ENCODE data around the gene IGSF8.
"Not testable (repeated sequence)": the region's sequence is repeated elsewhere in the genome, so short reads cannot be mapped to it uniquely, and the experiment has no call there.

The IGSF8 gene

DNA sequence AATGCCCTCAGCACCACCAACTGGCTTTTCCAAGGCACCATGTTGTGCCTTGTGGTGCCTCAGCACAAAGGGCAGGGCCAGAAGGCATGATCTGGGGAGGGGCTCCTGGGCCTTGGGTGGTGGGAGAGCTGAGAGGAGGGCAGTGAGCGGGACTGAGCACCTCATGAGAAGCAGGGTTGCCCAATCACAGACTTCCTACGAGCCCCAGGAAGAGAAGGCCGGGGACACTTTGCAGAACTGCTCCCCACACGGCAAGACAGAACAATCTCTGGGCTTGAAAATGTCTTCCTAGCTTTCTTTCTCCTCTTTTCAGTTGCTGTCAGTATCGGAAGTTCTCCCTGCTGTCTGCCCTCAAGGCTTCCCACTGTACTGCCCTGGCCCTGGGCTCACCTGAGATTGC, 35.2 kb downstream of the IGSF8 start:
- DNase-seq, result no peak

DNA sequence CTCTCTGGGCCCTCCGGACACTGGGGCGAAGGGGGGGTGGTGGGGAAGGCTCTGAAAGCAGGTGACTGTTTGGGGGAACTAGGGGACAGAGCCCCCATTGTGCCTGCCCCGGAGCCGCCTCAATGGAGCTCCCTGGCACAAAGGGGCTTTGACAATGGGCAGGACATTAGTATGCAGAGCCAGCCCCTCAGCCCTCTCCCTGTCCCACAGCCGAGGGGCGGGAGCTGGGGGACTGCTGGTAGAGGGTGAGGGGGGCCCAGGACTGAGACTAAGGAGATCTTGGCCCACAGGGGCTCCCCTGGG, 36.2 kb downstream of the IGSF8 start:
- DNase-seq, result no peak

DNA sequence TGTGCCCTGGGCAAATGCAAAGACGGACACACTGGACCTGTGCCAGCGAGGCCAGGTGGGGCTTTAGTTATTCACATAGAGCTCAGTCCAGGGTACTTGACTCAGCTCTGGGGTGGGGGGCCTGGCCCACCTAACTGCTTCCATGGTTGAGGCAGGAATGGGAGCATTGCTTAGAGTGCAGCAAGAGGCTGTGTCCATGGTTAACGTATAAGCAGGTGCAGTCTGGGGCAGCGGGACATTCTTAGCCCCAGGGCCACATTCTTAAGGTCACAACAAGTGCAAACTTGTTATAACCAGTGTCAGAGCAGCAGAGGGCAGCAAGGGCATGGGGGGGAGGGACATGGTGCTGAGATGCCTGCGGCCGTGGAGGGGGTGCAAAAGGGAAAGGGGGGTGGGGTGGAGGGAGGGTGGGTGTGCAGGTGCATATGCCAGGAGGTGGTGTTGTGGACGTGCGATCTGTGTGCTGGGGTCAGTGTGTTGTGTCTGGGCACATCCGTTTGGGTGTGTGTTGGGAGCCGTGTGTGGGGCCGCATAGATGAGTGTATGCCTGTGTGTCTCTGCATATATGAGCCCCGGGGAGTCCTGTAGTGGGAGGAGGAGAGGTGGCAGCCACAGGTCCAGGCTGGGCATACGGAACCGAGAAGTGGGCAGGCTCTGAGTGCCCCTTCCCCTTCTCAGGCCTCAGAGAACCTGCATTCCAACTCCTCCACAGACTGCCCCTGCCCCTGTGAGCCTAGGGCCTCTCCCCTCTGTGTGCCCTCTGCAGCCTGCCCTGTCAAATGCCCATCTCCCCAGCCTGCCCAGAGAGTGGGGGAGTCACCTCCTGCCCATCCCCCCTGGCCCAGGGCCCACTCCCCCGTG, 36.8 kb downstream of the IGSF8 start:
- DNase-seq, result no peak

DNA sequence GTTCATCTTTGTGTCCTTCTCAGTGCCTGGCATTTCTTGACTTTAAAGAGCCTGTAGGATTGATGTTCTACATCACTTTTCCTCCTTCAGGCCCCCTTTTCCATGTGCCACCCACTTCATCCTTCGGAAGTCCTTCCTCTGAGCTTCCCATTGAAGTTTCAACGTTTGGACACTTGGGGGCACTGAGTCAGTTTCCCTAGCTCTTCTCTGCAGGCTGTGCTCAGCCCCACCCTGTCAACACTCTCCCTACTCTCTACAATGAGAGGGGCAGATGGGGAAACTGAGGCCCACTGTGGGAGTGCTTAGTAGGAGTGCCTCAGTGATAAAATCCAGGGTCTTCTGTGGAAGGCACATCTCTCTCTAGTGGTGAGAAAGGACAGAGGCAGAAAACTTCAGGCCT, 40.3 kb downstream of the IGSF8 start:
- DNase-seq, result no peak

DNA sequence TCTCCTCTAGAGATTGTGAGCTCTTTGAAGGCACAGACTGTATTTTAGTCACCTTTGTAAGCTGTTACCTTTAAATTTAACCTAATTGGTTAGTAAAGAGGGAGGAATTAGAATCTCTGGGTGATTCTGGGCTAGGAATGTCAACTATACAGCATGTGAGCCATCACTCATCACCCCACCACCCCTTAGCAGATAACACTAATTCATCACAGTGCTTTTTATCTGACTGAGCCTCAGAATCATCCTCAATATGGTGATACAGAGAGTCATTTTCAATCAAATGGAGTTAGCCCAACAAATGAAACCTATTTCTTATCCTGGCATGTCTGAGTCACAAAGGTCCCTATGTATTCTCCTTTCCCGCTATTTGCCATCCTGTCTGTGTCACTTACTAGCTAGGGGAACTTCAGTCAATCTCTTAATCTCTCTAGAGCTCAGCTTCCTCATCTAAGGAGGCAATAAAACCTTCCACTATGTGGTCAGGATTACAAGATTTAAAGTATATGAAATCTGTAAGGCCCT, 41.7 kb downstream of the IGSF8 start:
- DNase-seq, result no peak

DNA sequence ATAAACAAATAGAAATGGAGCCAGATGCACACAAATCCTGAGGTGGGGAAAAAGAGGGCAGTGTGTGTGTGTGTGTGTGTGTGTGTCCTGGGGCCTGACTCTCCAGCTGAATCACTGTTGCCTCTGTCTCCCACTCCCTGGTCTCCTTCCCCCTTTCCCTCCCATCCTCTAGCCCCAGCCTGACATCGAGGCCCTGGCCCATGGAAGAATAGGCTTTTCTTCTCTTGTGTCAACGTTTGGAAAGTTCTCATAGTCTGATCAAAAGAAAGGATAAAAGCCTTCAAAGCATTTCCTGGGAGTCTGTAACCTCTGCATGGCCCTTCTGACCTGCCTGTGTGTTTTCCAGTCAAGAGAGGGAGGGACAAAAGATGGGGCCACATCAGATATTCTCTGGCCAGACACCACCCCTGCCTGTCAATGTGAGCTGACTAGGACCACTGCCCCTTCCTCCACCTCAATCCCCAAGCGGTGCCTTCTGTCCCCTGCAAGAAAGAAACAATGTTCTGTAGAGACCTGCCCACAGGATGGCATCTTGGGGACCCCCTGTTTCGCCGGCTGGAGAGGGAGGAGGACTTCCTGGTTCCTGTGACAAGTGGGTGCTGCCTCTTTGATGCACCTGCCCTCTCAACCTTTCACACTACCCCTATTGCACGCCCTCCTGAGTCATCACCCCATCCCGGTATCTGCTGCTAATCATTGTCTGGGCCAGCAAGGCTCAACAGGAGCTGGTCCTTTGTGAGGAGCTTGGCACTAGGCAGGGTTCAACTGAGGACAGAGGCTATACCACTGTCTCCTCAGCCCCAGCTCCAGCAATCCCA, 44.7 kb downstream of the IGSF8 start:
- DNase-seq, result no peak

DNA sequence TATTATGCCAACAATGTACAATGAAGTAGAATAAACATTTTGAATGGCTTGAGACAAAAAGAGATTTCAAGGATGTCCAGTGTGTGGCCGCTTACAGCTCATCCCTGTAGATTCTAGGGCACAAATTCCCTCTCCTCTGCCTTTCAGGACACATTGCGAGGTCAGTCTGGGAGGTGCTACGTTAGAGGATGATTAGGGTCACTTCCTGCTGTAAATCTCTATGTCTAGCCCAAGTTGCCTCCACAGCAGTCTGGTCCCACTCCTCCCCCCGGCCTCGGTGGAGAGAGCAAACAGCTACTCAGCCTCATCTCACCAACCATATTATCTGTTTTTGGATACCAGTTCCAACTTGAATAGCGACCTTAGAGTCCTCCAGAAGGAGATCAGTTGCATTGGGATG, 45.5 kb downstream of the IGSF8 start:
- DNase-seq, result no peak

DNA sequence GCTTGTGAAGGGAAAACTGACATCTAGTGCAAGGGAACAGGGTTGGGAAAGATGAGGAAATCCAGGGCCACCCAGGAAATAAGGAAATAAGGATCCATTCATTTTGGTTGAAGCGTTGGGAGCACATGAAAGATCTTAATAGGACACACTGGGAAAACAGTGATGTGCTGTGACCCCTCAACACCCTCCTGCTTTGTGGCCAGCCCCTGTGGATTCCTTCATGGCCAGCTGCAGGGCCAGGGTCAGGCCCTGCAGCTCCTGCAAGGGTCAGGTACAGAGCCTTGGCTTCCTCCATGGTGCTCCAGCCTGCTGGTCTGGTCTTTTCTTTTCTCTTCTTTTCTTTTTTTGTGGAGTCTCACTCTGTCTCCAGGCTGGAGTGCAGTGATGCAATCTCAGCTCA, 47.8 kb downstream of the IGSF8 start:
- DNase-seq, result no peak

DNA sequence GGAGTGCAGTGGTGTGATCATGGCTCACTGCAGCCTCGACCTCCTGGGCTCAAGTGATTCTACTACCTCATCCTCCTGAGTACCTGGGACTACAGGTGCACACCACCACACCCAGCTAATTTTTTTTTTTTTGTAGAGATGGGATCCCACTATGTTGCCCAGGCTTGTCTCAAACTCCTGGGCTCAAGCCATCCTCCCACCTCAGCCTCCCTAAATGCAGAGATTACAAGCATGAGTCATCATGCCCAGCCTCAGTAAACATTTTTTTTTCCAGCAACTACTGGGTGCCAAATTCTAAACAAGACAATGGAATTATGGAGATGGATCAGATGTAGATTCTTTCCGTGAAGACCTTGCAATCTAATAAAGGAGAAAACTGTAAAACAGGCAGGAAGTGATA, 48.2 kb downstream of the IGSF8 start:
- not testable (repeated sequence) for DNase-seq

DNA sequence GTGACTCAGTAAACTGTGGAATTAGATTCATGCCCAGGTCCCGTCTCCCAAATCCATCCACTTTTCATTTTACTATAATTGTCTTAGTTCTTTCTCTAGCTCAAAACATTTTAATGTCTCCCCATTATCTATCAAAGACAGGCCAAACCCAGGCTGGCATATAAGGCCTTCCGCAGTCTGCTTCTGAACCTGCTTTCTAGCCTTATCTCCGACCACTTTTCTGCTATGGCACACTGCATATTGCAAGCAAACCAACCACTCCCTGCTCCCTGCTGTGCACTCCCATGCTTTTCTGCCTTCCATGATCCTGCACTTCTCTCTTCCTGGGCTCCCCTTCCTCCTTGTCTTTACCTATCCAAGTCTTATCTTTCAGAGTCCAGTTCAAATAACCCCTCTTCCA, 49.3 kb downstream of the IGSF8 start:
- DNase-seq, result no peak

DNA sequence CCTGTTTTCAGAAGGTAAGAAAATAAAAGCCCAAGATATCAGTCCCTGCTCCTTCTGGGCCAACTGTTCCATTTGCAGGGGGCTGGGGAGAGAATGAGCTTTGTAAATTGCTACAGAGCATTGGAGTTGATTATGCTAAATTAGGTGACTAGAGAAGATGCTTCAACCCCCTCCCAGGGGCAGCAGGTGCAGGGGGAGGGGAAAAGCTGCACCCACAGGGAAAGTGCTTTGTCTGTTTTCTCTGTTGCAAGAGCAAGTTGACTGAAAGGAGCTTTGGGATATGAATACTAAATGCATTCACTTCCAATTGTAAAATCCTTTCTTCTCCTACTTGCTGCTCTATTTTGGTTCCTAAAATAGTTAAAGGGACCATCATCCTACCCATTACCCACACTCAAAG, 50.1 kb downstream of the IGSF8 start:
- DNase-seq, result no peak

DNA sequence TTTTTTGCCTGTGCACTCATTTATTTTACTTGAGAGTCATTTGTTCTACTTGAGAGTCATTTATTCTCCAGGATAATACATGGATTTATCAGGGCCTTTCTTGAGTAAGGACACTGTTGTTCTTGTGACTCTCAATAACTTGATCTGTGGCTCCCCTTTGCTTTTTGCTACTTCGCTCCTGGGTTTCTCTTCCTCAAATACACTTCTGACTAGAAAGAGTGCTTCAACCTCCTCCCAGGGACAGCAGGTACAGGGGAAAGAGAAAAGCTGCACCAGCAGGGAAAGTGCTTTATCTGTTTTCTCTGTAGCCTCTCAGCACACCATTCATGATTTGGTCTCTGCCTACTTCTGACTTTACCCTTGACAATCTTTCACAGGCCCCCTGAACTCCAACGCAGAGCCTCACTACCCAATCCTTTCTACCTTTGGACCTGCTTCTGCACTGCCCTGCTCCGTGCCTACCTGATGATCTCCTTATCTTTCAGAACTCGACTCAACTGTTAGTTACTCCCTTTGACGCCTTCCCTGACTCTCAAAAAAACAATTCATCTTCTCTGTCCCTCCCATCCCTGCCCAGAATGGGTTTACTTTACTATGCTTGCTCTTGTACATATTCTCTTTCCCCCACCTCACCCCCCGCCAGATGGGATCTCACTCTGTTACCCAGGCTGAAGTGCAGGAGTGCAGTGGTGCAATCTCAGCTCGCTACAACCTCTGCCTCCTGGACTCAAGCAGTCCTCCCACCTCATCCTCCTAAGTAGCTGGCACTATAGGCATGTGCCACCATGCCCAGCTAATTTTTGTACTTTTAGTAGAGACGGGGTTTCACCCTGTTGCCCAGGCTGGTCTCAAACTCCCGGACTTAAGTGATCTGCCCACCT, 51.1 kb downstream of the IGSF8 start:
- no peak for DNase-seq

DNA sequence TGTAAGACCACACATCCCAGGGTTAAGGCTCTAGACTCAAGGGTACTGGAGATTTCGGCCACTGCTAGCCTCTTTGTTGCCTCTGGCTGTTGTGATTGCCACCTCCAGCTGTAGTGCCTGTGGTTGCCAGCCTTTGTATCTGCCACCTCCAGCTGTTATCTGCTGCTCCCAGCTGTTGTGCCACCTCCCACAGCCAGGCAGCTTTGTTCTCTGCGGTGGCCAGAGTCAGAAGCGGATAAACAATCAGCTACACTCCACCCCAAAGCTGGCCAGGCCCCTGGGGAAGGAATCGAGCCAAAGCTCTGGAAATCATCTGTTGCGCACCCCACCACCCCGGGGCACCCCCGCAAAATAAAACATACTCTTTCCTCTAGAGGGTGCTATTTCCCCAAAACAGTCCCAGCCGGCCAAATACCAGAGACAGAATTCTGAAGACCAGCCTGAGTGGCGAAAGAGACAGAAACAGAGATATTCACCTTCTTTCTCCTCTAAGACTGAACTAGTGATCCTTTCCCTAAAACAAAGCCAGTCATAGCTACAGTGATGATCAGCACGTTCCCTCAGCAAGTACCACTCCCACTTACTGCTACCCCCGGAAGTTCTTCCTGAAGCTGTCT, 51.8 kb downstream of the IGSF8 start:
- no peak for DNase-seq

DNA sequence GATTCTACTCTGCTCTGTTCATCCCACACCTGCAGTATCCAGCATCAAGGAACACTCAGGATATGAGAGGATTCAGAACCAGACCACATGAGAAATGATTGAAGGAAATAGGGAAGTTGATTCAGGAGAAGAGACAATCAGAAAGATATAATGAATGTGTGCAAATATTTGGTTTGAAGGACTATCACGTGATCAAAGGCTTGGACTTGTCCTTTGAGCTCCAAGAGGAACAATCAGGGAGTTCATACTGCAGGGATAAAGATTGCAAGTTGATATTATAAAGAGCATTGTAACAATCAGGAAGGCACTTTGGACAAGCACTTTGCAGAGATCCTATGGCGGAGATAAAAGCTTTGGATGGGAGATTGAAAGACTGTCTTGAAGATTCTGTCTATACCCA, 52.8 kb downstream of the IGSF8 start:
- no peak for DNase-seq

DNA sequence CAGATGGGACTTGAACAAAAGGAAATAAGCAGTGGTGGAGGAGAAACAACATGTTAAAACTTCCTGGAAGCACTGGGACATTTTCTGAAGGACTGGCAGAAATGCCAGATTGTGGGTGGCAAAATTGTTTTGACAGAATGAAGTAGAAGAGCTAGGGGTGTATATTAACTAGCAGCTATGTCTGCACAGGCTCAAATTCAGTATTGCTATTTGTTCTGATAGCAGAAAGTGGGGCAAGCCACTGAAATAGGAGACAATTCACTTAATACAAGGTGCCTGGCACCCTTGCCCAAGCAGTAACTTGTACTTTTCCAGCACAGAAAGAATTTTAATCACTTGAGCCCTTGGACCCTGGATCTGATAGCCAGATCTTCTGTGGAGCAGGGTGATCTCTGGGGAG, 54.9 kb downstream of the IGSF8 start:
- no peak for DNase-seq

Measured in T-helper 9 cell (primary cell).